Measurements from ENCODE around the gene COG6.

COG6 gene

GRCh38 chr13:39682310-39682709 lies 26.8 kb downstream of the COG6 start:
- DNase-seq (ENCODE audit: low spot score) = no peak

DNA sequence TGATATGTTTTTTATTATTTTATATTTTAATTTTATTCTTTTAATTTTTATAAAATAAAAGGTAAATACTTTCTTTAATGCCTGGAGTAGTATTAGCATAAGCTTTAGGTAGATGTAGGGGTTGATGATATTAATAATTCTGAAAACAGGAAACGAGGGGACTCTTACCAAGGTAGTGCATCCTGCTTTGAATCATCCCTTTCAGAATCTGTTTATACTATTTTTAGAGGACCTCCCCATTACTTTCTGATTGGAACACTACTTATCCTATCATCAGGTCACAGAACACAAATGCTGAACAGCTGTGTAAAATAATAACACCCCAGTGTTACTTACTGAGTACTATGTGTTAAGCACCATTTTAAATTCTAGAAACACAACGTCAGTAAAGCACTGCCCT lies 27.3 kb downstream of the COG6 start:
- DNase-seq (ENCODE audit: low spot score) = no peak

- DNase-seq (ENCODE audit: low spot score) = peak; percentile 39
These were observed 29.2 kb downstream of the COG6 start for GRCh38 chr13:39684531-39685137.

GRCh38 chr13:39685652-39686051 lies 30.2 kb downstream of the COG6 start:
- DNase-seq (ENCODE audit: low spot score) = no peak

- no peak for DNase-seq (ENCODE audit: low spot score)
These were observed 32.8 kb downstream of the COG6 start for GRCh38 chr13:39688278-39688677.

GRCh38 chr13:39688699-39689405 lies 33.4 kb downstream of the COG6 start:
- no peak for DNase-seq (ENCODE audit: low spot score)

GRCh38 chr13:39692660-39693438 lies 37.4 kb downstream of the COG6 start:
- DNase-seq (ENCODE audit: low spot score) = no peak

DNA sequence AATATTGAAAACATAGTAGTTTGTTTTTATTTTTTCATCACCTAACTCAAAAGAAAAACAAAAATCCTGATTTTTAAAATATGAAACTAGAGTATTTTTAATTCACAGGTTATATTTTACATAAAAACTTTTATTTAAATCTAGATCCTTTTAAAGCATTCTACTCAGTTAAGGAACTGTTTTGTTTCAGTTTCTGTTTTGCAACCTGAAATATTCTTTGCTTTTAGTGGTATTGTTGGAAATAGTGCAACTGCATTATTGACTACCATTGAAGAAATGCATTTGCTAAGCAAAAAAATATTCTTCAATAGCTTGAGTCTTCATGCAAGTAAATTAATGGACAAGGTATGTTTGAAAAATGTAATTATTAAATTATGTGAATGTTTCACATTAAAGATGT lies 43.8 kb downstream of the COG6 start:
- no peak for DNase-seq (ENCODE audit: low spot score)

- DNase-seq (ENCODE audit: low spot score) = no peak
These were observed 57.2 kb downstream of the COG6 start for GRCh38 chr13:39712626-39713025.

- DNase-seq (ENCODE audit: low spot score) = no peak
These were observed 73.7 kb downstream of the COG6 start for GRCh38 chr13:39729156-39729555.

GRCh38 chr13:39734952-39735351 lies 79.5 kb downstream of the COG6 start:
- DNase-seq (ENCODE audit: low spot score) = no peak

GRCh38 chr13:39737047-39737446 lies 81.6 kb downstream of the COG6 start:
- DNase-seq (ENCODE audit: low spot score) = no peak

GRCh38 chr13:39740761-39741160 lies 85.3 kb downstream of the COG6 start:
- DNase-seq (ENCODE audit: low spot score) = no peak

GRCh38 chr13:39748961-39749360 lies 93.5 kb downstream of the COG6 start:
- no peak for DNase-seq (ENCODE audit: low spot score)

GRCh38 chr13:39749528-39749927 lies 94.1 kb downstream of the COG6 start:
- no peak for DNase-seq (ENCODE audit: low spot score)

- no peak for DNase-seq (ENCODE audit: low spot score)
These were observed 96.3 kb downstream of the COG6 start for GRCh38 chr13:39751805-39752204.

- DNase-seq (ENCODE audit: low spot score) = peak; percentile 44
These were observed 105.1 kb downstream of the COG6 start for GRCh38 chr13:39760521-39760920.

- peak; percentile 21 for DNase-seq (ENCODE audit: low spot score)
These were observed 110.5 kb downstream of the COG6 start for GRCh38 chr13:39765801-39766463.

GRCh38 chr13:39766464-39767158 lies 111.1 kb downstream of the COG6 start:
- no peak for DNase-seq (ENCODE audit: low spot score)

- DNase-seq (ENCODE audit: low spot score) = no peak
These were observed 112.5 kb downstream of the COG6 start for GRCh38 chr13:39767791-39768517.

GRCh38 chr13:39768962-39769361 lies 113.5 kb downstream of the COG6 start:
- no peak for DNase-seq (ENCODE audit: low spot score)
